Thoracic aorta (tissue), 2 donors: ENCODE measurements around the gene FARS2. TPM values are rescaled to one million over a fixed set of nuclear protein-coding genes. Genes with fewer than 3 reads are reported as not detected.

Experiments used
- ATAC-seq: fragments of 150-250 bp; one replicate; pipeline ENCODE4 v1.8.0; 2017; ENCODE audit warnings: low read depth; ENCODE audit not compliant: insufficient number of reproducible peaks, low FRiP score
- DNase-seq: peaks from one replicate; pipeline ENCODE4 v3.0.0-alpha.2; 2020; ENCODE audit warnings: low spot score
- H3K27ac ChIP-seq, 2 donors: fragments of 200-600 bp; sonication (generic); 1 replicate in 1 of 2; 2 replicates in 1 of 2; pipeline ENCODE4 v1.5.1; 2016; ENCODE audit warnings: mild to moderate bottlenecking in 2 of 2, moderate library complexity in 2 of 2
- H3K27me3 ChIP-seq: fragments of 200-600 bp; sonication (generic); replicated peaks from 2 replicates; pipeline ENCODE4 v1.6.0; 2016; ENCODE audit warnings: mild to moderate bottlenecking; ENCODE audit not compliant: insufficient read depth
- H3K36me3 ChIP-seq: fragments of 200-600 bp; sonication (generic); one replicate; pipeline ENCODE4 v1.5.1; 2016
- H3K4me1 ChIP-seq, 2 donors: fragments of 200-600 bp; sonication (generic); 1 replicate in 1 of 2; 2 replicates in 1 of 2; pipeline versions ENCODE4 v1.5.1 to v1.6.0; 2016; ENCODE audit warnings: low read depth in 2 of 2, mild to moderate bottlenecking in 1 of 2; ENCODE audit not compliant: control insufficient read depth in 1 of 2
- H3K4me3 ChIP-seq: fragments of 200-600 bp; sonication (generic); 2 replicates; pipeline ENCODE4 v1.5.1; 2016; ENCODE audit warnings: mild to moderate bottlenecking
- H3K9me3 ChIP-seq: fragments of 200-600 bp; sonication (generic); 2 replicates; pipeline ENCODE4 v1.5.1; 2016
- CTCF ChIP-seq: fragments of 200-600 bp; sonication (generic); IDR thresholded peaks from one replicate; pipeline ENCODE4 v1.5.1; 2019; ENCODE audit warnings: antibody characterized with exemption
- total RNA-seq, 2 donors: library from RNA; depleted of rRNA; stranded (reverse); fragments of >200 nt; gene quantifications; one replicate each; pipeline versions ENCODE4 v1.1.0 to v1.2.3, GENCODE V29; 2016

Gene FARS2
- total RNA-seq, 2 donors from 2014 or later = 10.4 to 11.6 TPM

GRCh38 chr6:5388326-5388725, 127.0 kb downstream of the FARS2 start:
- ATAC-seq = no peak
- Histone ChIP-seq H3K36me3 (no peaks in the 10 kb centered on the region), H3K27ac (no peak overlapping the region), H3K4me3 (no peak overlapping the region), H3K4me1 (peaks cover 0 to 6% of the 10 kb centered on the region in 2 donors), H3K27me3 (no peaks in the 10 kb centered on the region), H3K9me3 (no peaks in the 10 kb centered on the region)
- no peak for TF ChIP-seq CTCF
- no peak for DNase-seq

GRCh38 chr6:5389086-5389745, 127.9 kb downstream of the FARS2 start:
- Histone ChIP-seq H3K27me3 (no peaks in the 10 kb centered on the region), H3K4me3 (no peak overlapping the region), H3K36me3 (no peaks in the 10 kb centered on the region), H3K27ac (no peak overlapping the region), H3K9me3 (no peaks in the 10 kb centered on the region), H3K4me1 (no peaks in the 10 kb centered on the region)
- ATAC-seq = no peak
- no peak for TF ChIP-seq CTCF
- DNase-seq = no peak

- ATAC-seq = no peak
- Histone ChIP-seq H3K4me1 (no peaks in the 10 kb centered on the region), H3K9me3 (no peaks in the 10 kb centered on the region), H3K4me3 (no peak overlapping the region), H3K36me3 (no peaks in the 10 kb centered on the region), H3K27ac (no peak overlapping the region), H3K27me3 (no peaks in the 10 kb centered on the region)
- TF ChIP-seq CTCF = no peak
- no peak for DNase-seq
Measured at GRCh38 chr6:5390177-5390576, 128.9 kb downstream of the FARS2 start.

- ATAC-seq (no peak), DNase-seq (no peak)
- Histone ChIP-seq H3K4me1 (no peaks in the 10 kb centered on the region), H3K36me3 (no peaks in the 10 kb centered on the region), H3K27ac (no peak overlapping the region), H3K9me3 (no peaks in the 10 kb centered on the region), H3K27me3 (no peaks in the 10 kb centered on the region), H3K4me3 (no peak overlapping the region)
- no peak for TF ChIP-seq CTCF
Measured at GRCh38 chr6:5394280-5394679, 133.0 kb downstream of the FARS2 start.

GRCh38 chr6:5395719-5396118, 134.4 kb downstream of the FARS2 start:
- ATAC-seq = no peak
- Histone ChIP-seq H3K4me3 (no peak overlapping the region), H3K27me3 (no peaks in the 10 kb centered on the region), H3K27ac (no peak overlapping the region), H3K9me3 (no peaks in the 10 kb centered on the region), H3K36me3 (no peaks in the 10 kb centered on the region), H3K4me1 (no peaks in the 10 kb centered on the region)
- TF ChIP-seq CTCF = no peak
- no peak for DNase-seq
